Bladder microvascular endothelial cell (primary cell): ENCODE measurements around the gene ZCCHC12. TPM values are rescaled to one million over a fixed set of nuclear protein-coding genes. Genes with fewer than 3 reads are reported as not detected.

Experiments
- total RNA-seq: library from RNA; depleted of rRNA; stranded (reverse); fragments of >200 nt; gene quantifications from 2 replicates; pipeline ENCODE4 v1.2.3, GENCODE V29; 2014

ZCCHC12 gene
- not detected in 2 replicates for total RNA-seq

GRCh38 chrX:118823263-118824172, at the start of gene ZCCHC12:
TSS of gene ZCCHC12 (plus strand) at chrX:118823824. CDS start at chrX:118825245, 1,421 bp downstream.

Other genes with a start within 250 kb of the ZCCHC12 start
- 35.8 and 84.3 TPM in 2 replicates for gene IL13RA1, start 96.2 kb upstream of the ZCCHC12 start, total RNA-seq
- gene LONRF3, start 150.8 kb downstream of the ZCCHC12 start, total RNA-seq: 2.3 and 26.2 TPM in 2 replicates
- not detected in 2 replicates for gene CT47C1, start 249.2 kb downstream of the ZCCHC12 start, total RNA-seq